ENCODE measurements around the gene ARHGAP29.
"Not testable (repeated sequence)": the region's sequence is repeated elsewhere in the genome, so short reads cannot be mapped to it uniquely, and the experiment has no call there.

Gene ARHGAP29

DNA sequence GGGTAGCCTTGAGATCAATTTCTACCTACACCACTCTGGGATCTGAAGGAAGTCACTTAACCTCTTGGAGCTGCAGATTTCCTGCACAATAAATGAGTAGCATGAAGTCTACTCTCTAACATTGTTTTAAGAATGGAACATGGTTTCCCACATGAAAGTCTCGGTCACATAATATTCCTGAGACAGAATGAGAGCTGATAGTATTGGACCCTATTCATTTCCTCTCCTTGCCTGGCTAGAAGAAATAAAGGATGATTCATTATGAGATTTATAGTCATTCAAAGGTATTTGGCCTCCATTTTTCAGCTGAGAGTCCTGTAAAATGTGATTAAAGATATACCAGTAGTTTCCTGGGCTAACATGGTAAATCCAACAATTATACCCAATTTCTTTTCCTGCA is 56.7 kb downstream of the ARHGAP29 start:
- no peak for DNase-seq (ENCODE audit: low read depth, low spot score)

DNA sequence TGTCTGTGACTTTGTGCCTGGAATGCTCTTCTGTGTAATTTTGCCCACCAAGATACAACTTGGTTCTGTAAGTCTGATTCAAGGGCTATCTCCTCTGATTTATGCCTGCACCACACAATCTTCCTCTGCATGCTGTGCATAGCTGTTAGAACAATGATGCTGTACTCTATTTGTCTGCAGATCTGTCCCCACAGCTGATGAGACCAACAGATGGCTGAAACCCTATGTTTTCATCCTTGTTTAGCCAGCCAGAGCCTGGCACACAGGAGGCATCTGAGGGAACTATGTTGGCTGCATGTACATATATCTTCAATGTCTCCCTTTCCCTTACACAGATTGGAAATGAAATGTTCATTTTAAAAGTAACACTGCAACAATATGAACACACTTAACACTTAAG is 58.5 kb downstream of the ARHGAP29 start:
- no peak for DNase-seq (ENCODE audit: low read depth, low spot score)

DNA sequence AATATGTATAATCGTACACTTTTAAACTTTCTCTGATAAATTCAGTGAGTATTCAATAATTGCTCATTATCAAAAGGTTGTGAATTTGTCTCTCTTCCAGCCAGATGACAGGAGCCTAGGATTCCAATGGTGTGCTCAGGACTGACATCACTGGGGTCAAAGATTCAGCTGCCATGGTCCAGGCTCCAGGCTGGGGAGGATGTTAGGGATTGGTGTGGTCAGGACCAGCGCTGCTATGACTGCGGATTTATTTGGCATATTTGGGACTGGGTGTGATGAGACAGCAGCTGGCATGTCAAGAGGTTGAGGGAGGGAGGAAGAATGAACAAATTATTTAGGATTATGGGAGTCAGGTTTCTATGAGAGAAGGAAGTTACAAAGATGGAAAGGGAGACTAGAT is 68.3 kb downstream of the ARHGAP29 start:
- DNase-seq (ENCODE audit: low read depth, low spot score), result no peak

DNA sequence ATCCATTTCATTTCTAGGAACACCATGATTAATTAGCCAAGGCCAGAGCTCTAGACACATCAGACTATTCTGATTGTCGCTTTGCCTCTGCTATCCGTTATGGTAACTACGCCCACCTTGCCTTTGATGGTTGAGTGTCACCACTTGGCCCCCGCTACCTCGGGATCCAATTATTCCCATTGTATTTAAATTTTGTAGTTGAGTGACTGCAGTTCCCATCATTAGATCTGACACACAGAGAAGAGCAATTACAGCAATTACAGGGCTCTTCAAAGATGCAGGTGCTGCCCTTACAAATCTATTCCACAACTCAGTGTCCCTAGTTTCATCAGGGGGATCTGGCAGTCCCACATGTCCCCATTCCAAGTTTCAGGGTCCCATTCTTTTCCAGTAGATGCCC is 71.5 kb downstream of the ARHGAP29 start:
- no peak for DNase-seq (ENCODE audit: low read depth, low spot score)

DNA sequence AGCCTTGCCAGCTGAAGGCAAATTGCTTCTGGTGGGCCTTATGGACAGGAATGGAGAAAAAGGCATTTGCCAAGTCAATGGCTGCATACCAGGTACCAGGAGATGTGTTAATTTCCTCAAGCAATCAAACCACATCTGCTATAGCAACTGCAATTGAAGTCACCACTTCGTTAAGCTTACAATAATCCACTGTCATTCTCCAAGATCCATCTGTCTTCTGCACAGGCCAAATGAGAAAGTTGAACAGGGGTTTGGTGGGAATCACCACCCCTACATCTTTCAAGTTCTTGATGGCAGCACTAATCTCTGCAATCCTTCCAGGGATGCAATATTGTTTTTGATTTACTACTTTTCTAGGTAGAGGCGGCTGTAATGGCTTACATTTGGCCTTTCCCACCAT is 72.5 kb downstream of the ARHGAP29 start:
- not testable (repeated sequence) for DNase-seq (ENCODE audit: low read depth, low spot score)

DNA sequence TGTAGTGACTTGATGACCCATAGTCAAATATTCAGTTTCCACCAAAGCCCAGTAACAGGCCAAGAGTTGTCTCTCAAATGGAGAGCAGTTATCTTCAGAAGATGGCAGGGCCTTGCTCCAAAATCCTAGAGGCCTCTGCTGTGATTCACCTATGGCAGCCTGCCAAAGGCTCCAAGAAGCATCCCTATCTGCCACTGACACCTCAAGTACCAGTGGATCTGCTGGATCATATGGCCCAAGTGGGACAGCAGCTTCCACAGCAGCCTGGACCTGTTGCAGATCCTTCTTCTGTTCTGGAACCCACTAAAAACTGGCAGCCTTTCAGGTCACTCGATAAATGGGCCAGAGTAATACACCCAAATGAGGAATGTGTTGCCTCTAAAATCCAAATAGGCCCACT is 73.3 kb downstream of the ARHGAP29 start:
- DNase-seq (ENCODE audit: low read depth, low spot score), result not testable (repeated sequence)

DNA sequence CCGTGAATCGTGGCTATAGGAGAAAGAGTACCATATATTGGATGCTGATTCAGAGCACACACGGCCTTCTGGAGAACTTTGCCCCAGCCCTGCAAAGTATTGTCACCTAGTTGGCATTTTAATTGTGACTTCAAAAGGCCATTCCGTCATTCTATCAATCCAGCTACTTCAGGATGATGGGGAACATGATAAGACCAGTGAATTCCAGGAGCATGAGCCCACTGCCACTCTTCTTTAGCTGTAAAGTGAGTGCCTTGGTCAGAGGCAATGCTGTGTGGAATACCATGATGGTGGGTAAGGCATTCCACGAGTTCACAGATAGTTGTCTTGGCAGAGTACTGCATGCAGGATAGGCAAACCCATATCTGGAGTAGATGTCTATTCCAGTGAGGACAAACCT is 74.1 kb downstream of the ARHGAP29 start:
- not testable (repeated sequence) for DNase-seq (ENCODE audit: low read depth, low spot score)

DNA sequence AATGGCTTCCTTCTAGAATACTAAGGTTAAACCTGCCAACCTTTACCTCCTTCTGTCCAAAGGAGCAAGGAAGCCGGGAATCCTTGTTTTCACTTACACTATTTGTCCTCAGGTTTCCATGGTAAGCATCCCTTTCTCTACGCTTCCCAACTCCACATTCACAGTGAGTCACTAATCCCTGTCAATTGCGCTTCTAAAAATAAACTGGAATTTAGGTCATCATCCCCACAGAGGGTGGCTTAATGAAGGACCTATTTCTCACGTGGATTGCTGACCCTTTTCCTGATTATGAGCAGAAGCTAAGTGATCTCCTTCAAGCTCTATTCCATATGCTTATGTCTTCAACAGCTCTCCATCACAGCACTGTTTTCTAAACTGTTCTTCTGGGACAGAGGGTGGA is 76.6 kb downstream of the ARHGAP29 start:
- peak; percentile 87 for DNase-seq (ENCODE audit: low read depth, low spot score)

DNA sequence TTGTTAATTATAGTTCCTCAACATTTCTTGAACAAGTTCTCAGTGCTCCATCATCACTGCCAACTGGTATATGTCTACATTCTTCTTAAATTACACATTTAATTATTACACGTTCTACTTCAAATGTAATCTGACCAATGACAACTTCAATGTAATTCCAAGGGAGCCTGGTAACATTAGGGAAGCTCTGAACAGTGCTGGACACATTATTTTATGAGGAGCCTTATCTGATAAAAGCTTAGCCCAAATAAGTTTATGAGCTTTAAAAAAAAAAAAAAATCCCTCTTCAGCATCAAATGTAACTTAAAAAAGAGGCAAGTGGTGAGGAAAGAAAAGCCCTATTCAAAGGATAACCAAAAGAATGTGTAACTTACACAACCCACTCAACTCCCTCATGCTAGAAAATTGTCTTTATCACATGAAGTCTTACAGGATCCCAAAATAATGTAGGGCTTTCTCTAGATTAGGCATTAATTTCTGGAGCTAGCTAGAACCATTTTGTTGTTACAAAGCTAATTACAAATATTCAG is 81.2 kb downstream of the ARHGAP29 start:
- no peak for DNase-seq (ENCODE audit: low read depth, low spot score)

DNA sequence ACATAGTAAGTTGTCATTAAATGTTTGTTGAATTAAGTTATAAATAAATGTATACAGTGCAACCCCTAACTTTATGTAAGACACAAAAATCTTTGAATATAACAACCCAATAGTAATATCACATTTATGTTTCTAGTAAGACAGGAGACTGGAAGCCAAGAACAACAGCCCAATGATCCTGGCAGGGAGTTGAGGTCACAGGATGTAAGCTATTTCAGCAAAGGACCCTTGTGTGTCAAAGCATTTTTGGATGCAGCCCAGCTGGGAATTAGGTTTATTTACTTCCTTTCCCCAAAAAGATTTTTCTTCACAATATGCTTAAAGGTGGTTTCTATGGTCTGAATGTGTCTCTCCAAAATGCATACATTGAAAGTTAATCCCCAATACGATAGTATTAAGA is 82.4 kb downstream of the ARHGAP29 start:
- DNase-seq (ENCODE audit: low read depth, low spot score), result no peak

DNA sequence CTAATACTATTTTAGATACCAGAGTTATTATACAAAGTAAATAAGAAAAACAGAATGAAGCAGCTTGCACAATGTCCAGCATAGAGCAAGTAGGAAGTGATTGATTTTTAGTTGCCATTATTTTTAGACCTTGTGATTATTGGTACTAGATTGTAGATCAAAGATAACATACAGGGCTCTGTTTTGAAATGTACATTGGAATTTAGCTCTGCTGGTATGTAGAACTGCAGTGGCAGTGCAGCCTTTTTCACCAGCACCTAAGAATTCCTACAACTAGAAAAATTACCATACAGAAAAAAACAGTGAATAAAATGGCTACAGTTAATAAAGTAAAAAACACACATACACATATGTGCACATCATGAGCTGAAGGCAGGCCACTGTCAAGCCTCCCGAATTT is 84.3 kb downstream of the ARHGAP29 start:
- no peak for DNase-seq (ENCODE audit: low read depth, low spot score)

DNA sequence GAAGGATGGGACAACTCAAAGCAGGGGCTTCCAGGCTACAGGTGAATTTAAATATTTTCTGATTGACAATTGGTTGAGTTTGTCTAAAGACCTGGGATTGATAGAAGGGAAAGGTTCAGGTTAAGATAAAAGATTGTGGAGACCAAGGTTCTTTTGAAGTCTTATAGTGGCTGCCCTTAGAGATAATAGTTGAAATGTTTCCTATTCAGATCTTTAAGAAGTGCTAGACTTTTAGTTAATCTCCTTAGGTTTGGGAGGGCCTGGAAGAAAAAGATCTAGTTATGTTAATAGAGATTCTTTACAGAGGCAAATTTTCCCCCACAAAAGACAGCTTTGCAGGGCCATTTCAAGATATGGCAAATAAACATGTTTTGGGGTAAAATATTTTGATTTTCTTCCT is 88.2 kb downstream of the ARHGAP29 start:
- not testable (repeated sequence) for DNase-seq (ENCODE audit: low read depth, low spot score)

DNA sequence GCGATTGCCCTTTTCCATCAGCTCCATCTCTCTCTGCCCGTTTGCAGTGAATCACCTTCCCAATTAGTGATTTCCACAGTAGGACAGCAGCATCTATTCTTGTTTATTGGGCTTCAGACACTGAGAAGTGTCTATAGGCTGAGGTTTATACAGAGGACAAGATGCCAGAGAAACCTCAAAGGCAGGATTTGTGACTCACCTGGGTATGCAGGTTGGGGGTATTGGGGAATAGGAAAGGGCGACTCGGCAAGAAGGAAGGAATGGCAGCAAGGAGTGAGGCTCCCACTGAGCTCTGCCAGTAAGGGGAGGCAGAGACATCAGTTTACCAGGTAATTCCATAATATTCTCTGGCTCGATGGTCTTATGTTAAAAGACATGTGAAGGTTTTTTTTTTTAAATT is 91.1 kb downstream of the ARHGAP29 start:
- no peak for DNase-seq (ENCODE audit: low read depth, low spot score)

DNA sequence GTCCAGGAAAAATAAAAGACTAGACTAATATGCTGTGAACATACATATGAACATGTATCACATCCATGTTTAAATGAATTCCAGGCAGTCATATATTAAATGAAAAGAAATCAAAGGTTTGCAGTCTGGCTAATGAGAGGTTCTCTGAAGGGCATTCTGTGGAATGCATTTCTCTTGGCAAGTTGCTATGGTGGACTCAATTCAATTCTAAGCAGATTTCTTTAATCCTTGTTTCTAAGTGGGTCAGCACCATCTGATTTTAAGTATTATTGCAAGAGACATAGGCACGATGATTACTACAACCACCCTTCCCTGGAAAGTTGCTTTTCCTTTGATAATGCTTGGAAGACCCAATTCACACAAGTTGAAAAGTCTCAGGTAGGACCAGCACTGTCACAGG is 92.5 kb downstream of the ARHGAP29 start:
- peak; percentile 39 for DNase-seq (ENCODE audit: low read depth, low spot score)

DNA sequence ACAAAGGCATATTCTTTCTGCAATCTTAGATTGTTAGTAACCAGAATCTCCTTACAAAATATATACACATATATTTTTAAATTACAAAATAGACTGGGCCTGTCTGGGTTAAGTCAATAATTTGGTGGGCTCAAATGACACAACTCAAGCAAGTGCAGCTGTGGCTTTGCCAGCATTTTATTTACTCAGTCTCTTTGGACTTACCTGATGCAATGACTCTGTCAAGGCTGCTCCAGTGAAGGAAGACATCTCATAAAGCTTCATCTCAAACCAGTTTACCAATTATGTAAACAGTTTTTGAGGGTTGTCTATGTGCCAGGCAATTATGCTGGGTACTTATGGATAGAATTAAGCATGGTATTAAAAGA is 93.6 kb downstream of the ARHGAP29 start:
- no peak for DNase-seq (ENCODE audit: low read depth, low spot score)

DNA sequence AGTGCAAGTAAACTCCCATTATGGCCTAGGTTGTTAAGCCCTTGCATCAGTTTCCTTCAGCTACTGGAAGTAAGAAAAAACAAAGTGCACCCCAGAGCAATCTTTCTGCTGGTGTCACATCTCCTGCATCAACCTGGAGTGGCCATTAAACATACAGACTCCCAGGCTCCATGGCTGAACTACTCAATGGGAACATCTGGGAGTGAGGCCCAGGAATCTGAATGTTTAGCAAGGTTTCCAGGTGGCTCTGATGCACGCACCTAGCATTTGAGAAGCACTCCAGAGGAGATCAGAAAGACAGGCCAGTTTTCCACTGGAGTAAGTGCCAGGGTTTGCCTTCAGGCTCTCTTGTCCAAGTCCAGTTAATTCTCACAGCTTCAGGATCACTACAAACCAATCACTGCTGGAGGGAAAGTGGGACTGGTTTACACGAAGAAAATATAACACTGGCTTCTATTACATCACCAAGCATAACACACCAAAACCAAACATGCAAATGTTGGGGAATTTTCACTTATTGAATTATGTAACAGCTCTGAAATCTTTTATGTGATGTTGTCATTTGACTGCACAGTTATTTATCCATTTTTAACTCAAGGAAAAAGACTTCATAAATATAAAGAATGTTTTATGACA is 94.1 kb downstream of the ARHGAP29 start:
- no peak for DNase-seq (ENCODE audit: low read depth, low spot score)

DNA sequence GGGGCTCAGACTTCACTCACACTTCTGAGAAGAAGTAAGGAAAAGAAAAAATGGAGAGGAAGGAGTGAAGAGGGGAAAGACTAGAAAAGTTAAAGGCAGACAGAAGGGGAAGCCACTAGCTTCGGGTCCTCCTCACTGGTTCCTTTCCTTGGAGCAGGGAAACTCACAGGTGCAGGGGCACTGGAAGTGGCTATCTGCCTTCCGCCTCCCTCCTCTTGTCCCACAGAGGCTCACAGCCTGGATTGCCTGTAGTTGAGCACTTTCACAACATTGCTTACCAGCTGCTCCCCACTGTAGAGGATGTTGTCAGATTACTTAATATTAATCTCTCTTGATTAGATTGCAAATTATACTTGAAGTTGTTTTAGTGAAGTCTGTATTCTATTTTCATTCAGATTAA is 94.8 kb downstream of the ARHGAP29 start:
- no peak for DNase-seq (ENCODE audit: low read depth, low spot score)

DNA sequence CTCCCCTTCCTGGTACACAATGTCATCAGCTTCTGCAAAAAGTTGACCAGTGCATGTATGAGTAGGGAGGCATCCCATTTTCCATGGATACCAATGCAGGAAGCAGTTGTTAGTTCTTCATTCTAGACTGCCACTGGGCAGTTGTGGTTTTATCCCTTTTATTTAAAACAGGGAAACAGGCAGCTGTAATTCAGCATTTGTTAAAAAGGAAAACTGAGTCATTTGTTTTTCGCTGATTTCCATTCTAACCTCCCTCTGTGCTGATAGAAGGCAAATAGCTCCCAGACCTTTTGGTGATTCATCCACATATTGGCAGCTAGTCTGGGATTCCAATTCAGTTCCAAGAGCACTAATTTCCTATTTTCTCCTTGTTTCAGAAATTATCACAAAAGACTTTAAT is 95.4 kb downstream of the ARHGAP29 start:
- peak; percentile 78 for DNase-seq (ENCODE audit: low read depth, low spot score)

DNA sequence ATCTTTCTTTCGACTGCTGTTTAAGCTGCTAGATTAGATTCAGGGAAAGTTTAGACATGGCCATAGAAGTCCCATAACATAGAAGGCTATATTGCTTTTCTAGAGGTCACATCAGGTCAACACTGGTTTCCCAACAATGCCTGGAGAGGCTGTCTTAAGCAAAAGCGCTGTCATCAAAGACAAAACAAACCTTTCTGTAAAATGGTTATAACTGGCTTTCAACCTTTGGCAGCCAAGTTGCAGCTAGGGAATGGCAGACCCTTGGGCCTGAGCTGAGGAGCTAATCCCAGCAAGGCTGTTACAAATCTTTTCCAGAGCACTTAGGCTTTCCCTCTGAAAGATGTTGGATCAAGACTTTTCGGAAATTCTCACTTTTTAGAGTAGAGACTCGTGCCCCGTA is 105.3 kb downstream of the ARHGAP29 start:
- no peak for DNase-seq (ENCODE audit: low read depth, low spot score)

DNA sequence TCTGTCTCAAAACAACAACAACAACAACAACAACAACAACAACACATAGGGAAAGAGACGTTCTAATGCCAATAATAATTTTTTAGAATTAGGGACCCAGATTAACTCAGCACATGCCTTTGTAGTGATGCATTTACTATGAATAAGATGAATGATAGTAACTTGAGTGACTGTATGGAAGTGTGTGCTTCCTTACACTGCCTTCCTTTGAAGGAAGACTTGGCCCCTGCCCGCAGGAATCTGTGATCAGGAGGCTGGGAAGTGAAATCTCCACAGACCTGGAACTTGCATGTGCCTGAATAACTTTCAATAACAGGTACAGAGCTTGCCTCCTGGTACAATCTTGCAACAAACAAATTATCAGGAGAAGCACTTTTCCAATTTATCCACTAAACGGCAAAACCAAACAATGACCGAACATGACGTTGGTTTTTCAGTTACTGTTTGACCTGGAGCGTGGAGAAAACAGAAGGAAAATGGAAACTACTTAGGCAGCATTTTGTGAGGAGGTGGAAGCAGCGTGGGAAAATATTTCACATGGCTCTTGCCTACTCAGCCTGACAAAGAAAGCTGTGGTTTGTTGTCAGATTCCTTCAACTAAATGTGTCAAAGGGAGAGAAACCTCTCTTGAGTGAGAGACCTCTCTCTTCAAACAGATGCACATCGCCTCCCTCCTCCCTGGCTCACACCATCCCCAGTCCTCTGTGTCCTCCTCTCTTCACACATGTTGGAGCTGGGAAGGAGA is 106.4 kb downstream of the ARHGAP29 start:
- DNase-seq (ENCODE audit: low read depth, low spot score), result peak; percentile 87

DNA sequence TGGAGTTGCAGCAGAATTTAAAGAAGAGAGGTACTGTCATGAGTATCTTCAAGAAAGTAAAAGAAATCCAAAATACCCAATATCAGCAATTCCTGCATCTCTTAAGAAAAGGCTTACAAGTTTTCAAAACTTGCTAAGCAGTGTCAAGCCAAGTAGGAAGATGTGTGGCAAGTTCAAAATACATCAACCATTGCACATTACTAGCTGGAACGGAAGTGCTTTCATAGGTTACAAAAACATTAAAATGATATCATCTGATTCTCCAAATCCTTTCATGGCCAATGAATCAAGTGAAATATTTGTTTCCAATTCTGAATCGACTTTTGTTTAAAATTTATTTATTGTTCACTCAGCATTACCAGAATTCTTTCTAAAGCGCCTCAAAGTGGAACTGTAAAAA is 110.7 kb downstream of the ARHGAP29 start:
- DNase-seq (ENCODE audit: low read depth, low spot score), result no peak

DNA sequence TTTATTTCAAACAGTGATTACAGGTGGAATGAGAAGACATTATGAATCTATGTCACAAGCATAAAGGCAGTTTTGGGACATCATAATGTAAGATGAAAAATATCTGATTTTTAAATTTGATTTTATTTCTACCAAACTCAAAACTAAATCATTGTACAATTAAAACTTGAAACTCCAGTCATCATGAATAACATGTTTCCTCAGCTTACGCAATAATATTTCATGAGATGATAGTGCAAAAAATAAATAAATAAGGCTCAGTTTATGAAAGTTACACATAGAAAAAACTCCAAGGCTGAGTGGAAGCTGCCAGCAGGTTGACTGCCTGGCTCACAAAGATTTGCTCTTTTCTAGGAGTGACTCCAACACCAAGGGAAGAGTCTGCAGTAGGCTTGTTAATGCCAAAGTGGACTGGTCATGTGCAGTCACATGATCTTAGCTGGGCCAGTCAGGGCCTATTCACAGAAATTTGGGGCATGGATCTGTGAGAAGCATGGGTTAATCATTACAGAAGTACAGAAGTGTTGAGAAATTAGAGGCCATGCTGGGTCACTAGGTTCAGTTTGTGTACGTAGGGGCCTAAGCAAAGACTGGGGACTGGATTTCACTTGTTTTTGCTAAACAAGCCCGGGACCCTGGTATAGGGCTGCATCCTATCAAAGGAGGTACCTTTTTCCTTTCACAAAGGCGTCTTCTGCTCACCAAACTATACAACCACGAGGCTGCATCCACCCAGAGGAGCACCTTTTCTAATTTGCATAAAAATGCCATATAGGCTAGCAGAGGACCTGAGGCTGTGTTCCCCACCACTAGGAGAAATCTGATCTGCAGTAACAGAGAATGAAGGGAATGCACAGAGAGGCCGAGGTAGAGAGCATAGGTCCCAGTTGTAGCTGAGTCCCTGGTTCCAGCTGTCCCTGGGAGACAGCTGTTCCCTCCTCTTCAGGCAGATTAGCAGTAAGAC is 111.6 kb downstream of the ARHGAP29 start:
- DNase-seq (ENCODE audit: low read depth, low spot score), result no peak
